Measurements from ENCODE around the gene MEF2A. TPM values are rescaled to one million over a fixed set of nuclear protein-coding genes. Genes with fewer than 3 reads are reported as not detected.

Gene MEF2A
- total RNA-seq, 3 donors from 2014 or later, result 41.6 to 77.6 (median 63.4) TPM

GRCh38 chr15:99580076-99580475, 14.3 kb downstream of the MEF2A start:
- no peaks in the 10 kb centered on the region for H3K27me3 ChIP-seq
- no peaks in the 10 kb centered on the region for H3K9me3 ChIP-seq
- no peak for DNase-seq (ENCODE audit: low spot score in 2 of 2)
- H3K27ac ChIP-seq, result no peak overlapping the region
- no peaks in the 10 kb centered on the region for H3K4me1 ChIP-seq
- no peak overlapping the region for H3K4me3 ChIP-seq
- TF ChIP-seq POLR2AphosphoS5 (IDR thresholded peaks at IDR 0.05) (no peak), POLR2A (IDR thresholded peaks at IDR 0.05) (no peak)
- TF ChIP-seq, protein P1, sequence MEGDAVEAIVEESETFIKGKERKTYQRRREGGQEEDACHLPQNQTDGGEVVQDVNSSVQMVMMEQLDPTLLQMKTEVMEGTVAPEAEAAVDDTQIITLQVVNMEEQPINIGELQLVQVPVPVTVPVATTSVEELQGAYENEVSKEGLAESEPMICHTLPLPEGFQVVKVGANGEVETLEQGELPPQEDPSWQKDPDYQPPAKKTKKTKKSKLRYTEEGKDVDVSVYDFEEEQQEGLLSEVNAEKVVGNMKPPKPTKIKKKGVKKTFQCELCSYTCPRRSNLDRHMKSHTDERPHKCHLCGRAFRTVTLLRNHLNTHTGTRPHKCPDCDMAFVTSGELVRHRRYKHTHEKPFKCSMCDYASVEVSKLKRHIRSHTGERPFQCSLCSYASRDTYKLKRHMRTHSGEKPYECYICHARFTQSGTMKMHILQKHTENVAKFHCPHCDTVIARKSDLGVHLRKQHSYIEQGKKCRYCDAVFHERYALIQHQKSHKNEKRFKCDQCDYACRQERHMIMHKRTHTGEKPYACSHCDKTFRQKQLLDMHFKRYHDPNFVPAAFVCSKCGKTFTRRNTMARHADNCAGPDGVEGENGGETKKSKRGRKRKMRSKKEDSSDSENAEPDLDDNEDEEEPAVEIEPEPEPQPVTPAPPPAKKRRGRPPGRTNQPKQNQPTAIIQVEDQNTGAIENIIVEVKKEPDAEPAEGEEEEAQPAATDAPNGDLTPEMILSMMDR (IDR thresholded peaks at IDR 0.05), result no peak
- H3K36me3 ChIP-seq, result no peaks in the 10 kb centered on the region
- intact Hi-C loops (cut with DNase I; ENCODE audit: low total_unique reads), result no loop called here

GRCh38 chr15:99582508-99582960, 16.8 kb downstream of the MEF2A start:
- intact Hi-C loops (cut with DNase I; ENCODE audit: low total_unique reads), result no loop called here
- H3K27ac ChIP-seq, result no peak overlapping the region
- no peak overlapping the region for H3K4me3 ChIP-seq
- DNase-seq (ENCODE audit: low spot score in 2 of 2), result no peak
- peaks cover 4 to 20% of the 10 kb centered on the region in 2 donors for H3K9me3 ChIP-seq
- no peaks in the 10 kb centered on the region for H3K4me1 ChIP-seq
- no peaks in the 10 kb centered on the region for H3K27me3 ChIP-seq
- no peaks in the 10 kb centered on the region for H3K36me3 ChIP-seq
- TF ChIP-seq POLR2A (IDR thresholded peaks at IDR 0.05), result no peak
- TF ChIP-seq POLR2AphosphoS5 (IDR thresholded peaks at IDR 0.05), result no peak
- TF ChIP-seq, protein P1 (IDR thresholded peaks at IDR 0.05), result no peak

GRCh38 chr15:99584081-99584600, 18.4 kb downstream of the MEF2A start:
- Histone ChIP-seq H3K9me3 (peaks cover 4 to 22% of the 10 kb centered on the region in 2 donors), H3K36me3 (no peaks in the 10 kb centered on the region), H3K27me3 (no peaks in the 10 kb centered on the region), H3K4me1 (no peaks in the 10 kb centered on the region), H3K27ac (no peak overlapping the region), H3K4me3 (no peak overlapping the region)
- no peak for DNase-seq (ENCODE audit: low spot score in 2 of 2)
- TF ChIP-seq, protein P1 (IDR thresholded peaks at IDR 0.05), result no peak
- intact Hi-C loops (cut with DNase I; ENCODE audit: low total_unique reads), result no loop called here

GRCh38 chr15:99586121-99586520, 20.3 kb downstream of the MEF2A start:
- Histone ChIP-seq H3K9me3 (peaks cover 4 to 22% of the 10 kb centered on the region in 2 donors), H3K4me3 (no peak overlapping the region), H3K36me3 (no peaks in the 10 kb centered on the region), H3K27ac (no peak overlapping the region), H3K4me1 (no peaks in the 10 kb centered on the region), H3K27me3 (no peaks in the 10 kb centered on the region)
- TF ChIP-seq POLR2A (IDR thresholded peaks at IDR 0.05), result no peak
- TF ChIP-seq, protein P1 (IDR thresholded peaks at IDR 0.05), result no peak
- TF ChIP-seq POLR2AphosphoS5 (IDR thresholded peaks at IDR 0.05), result no peak
- intact Hi-C loops (cut with DNase I; ENCODE audit: low total_unique reads), result no loop called here
- no peak for DNase-seq (ENCODE audit: low spot score in 2 of 2)

GRCh38 chr15:99589801-99590200, 24.0 kb downstream of the MEF2A start:
- TF ChIP-seq, protein P1 (IDR thresholded peaks at IDR 0.05), result no peak
- TF ChIP-seq POLR2A (IDR thresholded peaks at IDR 0.05) (no peak), POLR2AphosphoS5 (IDR thresholded peaks at IDR 0.05) (no peak)
- no peak for DNase-seq (ENCODE audit: low spot score in 2 of 2)

More at GRCh38 chr15:99589801-99590200, 24.0 kb downstream of the MEF2A start:
- H3K36me3 ChIP-seq, result no peaks in the 10 kb centered on the region
- no peak overlapping the region for H3K4me3 ChIP-seq
- no peak overlapping the region for H3K27ac ChIP-seq
- H3K4me1 ChIP-seq, result no peaks in the 10 kb centered on the region
- H3K9me3 ChIP-seq, result peaks cover 4 to 22% of the 10 kb centered on the region in 2 donors
- no peaks in the 10 kb centered on the region for H3K27me3 ChIP-seq
- intact Hi-C loops (cut with DNase I; ENCODE audit: low total_unique reads), result no loop called here

Data from breast epithelium (tissue), 4 donors.